Measurements from ENCODE around the gene KCNAB2.

Gene KCNAB2

GRCh38 chr1:6077919-6078318 is 32.2 kb downstream of the KCNAB2 start:
- TF ChIP-seq CTCF (IDR thresholded peaks at IDR 0.05; ENCODE audit: low read depth, low read length): no peak
- H3K4me3 ChIP-seq (replicated peaks in 1 of 2; ENCODE audit: low read depth in 2 of 2, low read length in 2 of 2): no peak overlapping the region
- no peak for DNase-seq (ENCODE audit: low read depth in 2 of 2)

- peak; percentile 16 for TF ChIP-seq CTCF (IDR thresholded peaks at IDR 0.05; ENCODE audit: low read depth, low read length)
- H3K4me3 ChIP-seq (replicated peaks in 1 of 2; ENCODE audit: low read depth in 2 of 2, low read length in 2 of 2): no peak overlapping the region
- DNase-seq (ENCODE audit: low read depth in 2 of 2): no peak
Observed at GRCh38 chr1:6080469-6080868, 34.8 kb downstream of the KCNAB2 start.

- DNase-seq (ENCODE audit: low read depth in 2 of 2): no peak
- no peak for TF ChIP-seq CTCF (IDR thresholded peaks at IDR 0.05; ENCODE audit: low read depth, low read length)
- H3K4me3 ChIP-seq (replicated peaks in 1 of 2; ENCODE audit: low read depth in 2 of 2, low read length in 2 of 2): no peak overlapping the region
Observed at GRCh38 chr1:6081901-6082300, 36.2 kb downstream of the KCNAB2 start.

- no peak overlapping the region for H3K4me3 ChIP-seq (replicated peaks in 1 of 2; ENCODE audit: low read depth in 2 of 2, low read length in 2 of 2)
- DNase-seq (ENCODE audit: low read depth in 2 of 2): peak; percentile 13 to 48
- peak; percentile 44 for TF ChIP-seq CTCF (IDR thresholded peaks at IDR 0.05; ENCODE audit: low read depth, low read length)
Observed at GRCh38 chr1:6082430-6082971, 36.8 kb downstream of the KCNAB2 start.

GRCh38 chr1:6083385-6083784 is 37.7 kb downstream of the KCNAB2 start:
- H3K4me3 ChIP-seq (replicated peaks in 1 of 2; ENCODE audit: low read depth in 2 of 2, low read length in 2 of 2): no peak overlapping the region
- DNase-seq (ENCODE audit: low read depth in 2 of 2): no peak
- no peak for TF ChIP-seq CTCF (IDR thresholded peaks at IDR 0.05; ENCODE audit: low read depth, low read length)

GRCh38 chr1:6083801-6084446 is 38.2 kb downstream of the KCNAB2 start:
- TF ChIP-seq CTCF (IDR thresholded peaks at IDR 0.05; ENCODE audit: low read depth, low read length): no peak
- no peak overlapping the region for H3K4me3 ChIP-seq (replicated peaks in 1 of 2; ENCODE audit: low read depth in 2 of 2, low read length in 2 of 2)
- DNase-seq (ENCODE audit: low read depth in 2 of 2): no peak

All from cardiac fibroblast (primary cell).